HEK293 (cell line): ENCODE data around the gene SRRM4.

ENCODE experiments used
- GLI2 ChIP-seq: fragments of 450-650 bp; formaldehyde crosslinking; IDR thresholded peaks from 2 replicates; pipeline ENCODE4; 2017; ENCODE audit warnings: missing biosample characterization, missing genetic modification characterization, low read depth, borderline replicate concordance
- GLI4 ChIP-seq: fragments of 450-650 bp; formaldehyde crosslinking; IDR thresholded peaks from 2 replicates; pipeline ENCODE4 v1.5.1; 2016; ENCODE audit warnings: missing biosample characterization, missing genetic modification characterization
- GLIS1 ChIP-seq: fragments of 450-650 bp; formaldehyde crosslinking; IDR thresholded peaks from 2 replicates; pipeline ENCODE4 v1.5.1; 2016; ENCODE audit warnings: missing biosample characterization, missing genetic modification characterization
- GLIS2 ChIP-seq: fragments of 450-650 bp; formaldehyde crosslinking; IDR thresholded peaks from 2 replicates; pipeline ENCODE4 v1.5.1; 2016; ENCODE audit warnings: missing biosample characterization, missing genetic modification characterization
- HIC1 ChIP-seq: fragments of 450-650 bp; formaldehyde crosslinking; IDR thresholded peaks from 2 replicates; pipeline ENCODE4 v1.5.1; 2016; ENCODE audit warnings: missing biosample characterization, missing genetic modification characterization
- KLF8 ChIP-seq: fragments of 450-650 bp; formaldehyde crosslinking; IDR thresholded peaks from 2 replicates; pipeline ENCODE4 v1.5.1; 2016; ENCODE audit warnings: missing biosample characterization, missing genetic modification characterization
- PATZ1 ChIP-seq: fragments of 450-650 bp; formaldehyde crosslinking; IDR thresholded peaks from 2 replicates; pipeline ENCODE4 v1.5.1; 2016; ENCODE audit warnings: missing biosample characterization, missing genetic modification characterization
- SP7 ChIP-seq: fragments of 450-650 bp; formaldehyde crosslinking; IDR thresholded peaks from 2 replicates; pipeline ENCODE4 v1.5.1; 2016; ENCODE audit warnings: missing biosample characterization, missing genetic modification characterization
- ZBTB48 ChIP-seq: fragments of 450-650 bp; formaldehyde crosslinking; IDR thresholded peaks from 2 replicates; pipeline ENCODE4 v1.5.1; 2016; ENCODE audit warnings: missing biosample characterization, missing genetic modification characterization
- ZNF169 ChIP-seq: fragments of 450-650 bp; formaldehyde crosslinking; IDR thresholded peaks from 2 replicates; pipeline ENCODE4 v1.5.1; 2016; ENCODE audit warnings: missing biosample characterization, missing genetic modification characterization
- ZNF202 ChIP-seq: fragments of 450-650 bp; formaldehyde crosslinking; IDR thresholded peaks from 2 replicates; pipeline ENCODE4 v1.5.1; 2016; ENCODE audit warnings: missing biosample characterization, missing genetic modification characterization, borderline replicate concordance
- ZNF223 ChIP-seq: fragments of 450-650 bp; formaldehyde crosslinking; IDR thresholded peaks from 2 replicates; pipeline ENCODE4 v1.5.1; 2016; ENCODE audit warnings: missing biosample characterization, missing genetic modification characterization
- ZNF26 ChIP-seq: fragments of 450-650 bp; formaldehyde crosslinking; IDR thresholded peaks from 2 replicates; pipeline ENCODE4 v1.5.1; 2016; ENCODE audit warnings: missing biosample characterization, missing genetic modification characterization
- ZNF266 ChIP-seq: fragments of 450-650 bp; formaldehyde crosslinking; IDR thresholded peaks from 2 replicates; pipeline ENCODE4 v1.5.1; 2016; ENCODE audit warnings: missing biosample characterization, missing genetic modification characterization, low read depth
- ZNF280D ChIP-seq: fragments of 450-650 bp; formaldehyde crosslinking; IDR thresholded peaks from 2 replicates; pipeline ENCODE4 v1.5.1; 2016; ENCODE audit warnings: missing biosample characterization, missing genetic modification characterization
- ZNF398 ChIP-seq: fragments of 450-650 bp; formaldehyde crosslinking; IDR thresholded peaks from 2 replicates; pipeline ENCODE4 v1.5.1; 2017; ENCODE audit warnings: missing biosample characterization, missing genetic modification characterization
- ZNF416 ChIP-seq: fragments of 450-650 bp; formaldehyde crosslinking; IDR thresholded peaks from 2 replicates; pipeline ENCODE4 v1.5.1; 2016; ENCODE audit warnings: missing biosample characterization, missing genetic modification characterization
- ZNF48 ChIP-seq: fragments of 450-650 bp; formaldehyde crosslinking; IDR thresholded peaks from 2 replicates; pipeline ENCODE4 v1.5.1; 2016; ENCODE audit warnings: missing biosample characterization, missing genetic modification characterization
- ZNF501 ChIP-seq: fragments of 450-650 bp; formaldehyde crosslinking; IDR thresholded peaks from 2 replicates; pipeline ENCODE4 v1.5.1; 2016; ENCODE audit warnings: missing biosample characterization, missing genetic modification characterization
- ZNF530 ChIP-seq: fragments of 450-650 bp; formaldehyde crosslinking; IDR thresholded peaks from 2 replicates; pipeline ENCODE4 v1.5.1; 2016; ENCODE audit warnings: low read depth, missing biosample characterization, missing genetic modification characterization
- ZNF610 ChIP-seq: fragments of 450-650 bp; formaldehyde crosslinking; IDR thresholded peaks from 2 replicates; pipeline ENCODE4 v1.5.1; 2016; ENCODE audit warnings: missing biosample characterization, missing genetic modification characterization, borderline replicate concordance
- ZNF624 ChIP-seq: fragments of 450-650 bp; formaldehyde crosslinking; IDR thresholded peaks from 2 replicates; pipeline ENCODE4 v1.5.1; 2017; ENCODE audit warnings: missing biosample characterization, missing genetic modification characterization
- ZNF626 ChIP-seq: fragments of 450-650 bp; sonication (Bioruptor Pico); formaldehyde crosslinking; IDR thresholded peaks from 2 replicates; pipeline ENCODE4 v1.5.1; 2018; ENCODE audit warnings: missing biosample characterization, missing genetic modification characterization, inconsistent platforms
- ZNF639 ChIP-seq: fragments of 450-650 bp; formaldehyde crosslinking; IDR thresholded peaks from 2 replicates; pipeline ENCODE4 v1.5.1; 2016; ENCODE audit warnings: missing biosample characterization, missing genetic modification characterization
- ZNF76 ChIP-seq: fragments of 450-650 bp; formaldehyde crosslinking; IDR thresholded peaks from 2 replicates; pipeline ENCODE4; 2016; ENCODE audit warnings: low read depth, missing biosample characterization, missing genetic modification characterization, borderline replicate concordance
- ZNF768 ChIP-seq: fragments of 450-650 bp; formaldehyde crosslinking; IDR thresholded peaks from 2 replicates; pipeline ENCODE4 v1.5.1; 2018; ENCODE audit warnings: missing biosample characterization, mild to moderate bottlenecking, missing genetic modification characterization
- ZNF777 ChIP-seq: fragments of 450-650 bp; formaldehyde crosslinking; IDR thresholded peaks from 2 replicates; pipeline ENCODE4 v1.5.1; 2017; ENCODE audit warnings: missing biosample characterization, missing genetic modification characterization, borderline replicate concordance
- ZNF843 ChIP-seq: fragments of 450-650 bp; formaldehyde crosslinking; IDR thresholded peaks from 2 replicates; pipeline ENCODE4 v1.5.1; 2016; ENCODE audit warnings: missing biosample characterization, missing genetic modification characterization

The SRRM4 gene

GRCh38 chr12:119178544-119179334 is 197.4 kb downstream of the SRRM4 start, which contains the start of gene HSPB8 (continued):
- TF ChIP-seq ZNF280D (tag by site-specific recombination) (no peak), ZNF398 (tag by site-specific recombination) (peak; percentile 64), ZNF530 (tag by site-specific recombination) (no peak), ZNF843 (no peak), ZNF26 (no peak), ZNF266 (tag by site-specific recombination) (no peak), ZBTB48 (tag by site-specific recombination) (peak; percentile 73), ZNF639 (tag by site-specific recombination) (no peak), ZNF169 (no peak), ZNF76 (tag by site-specific recombination) (no peak), ZNF626 (tag by site-specific recombination) (no peak), ZNF48 (tag by site-specific recombination) (no peak), GLIS1 (0 out of 2 replicates have a peak, but pooled peaks have one; percentile 5), GLI2 (no peak), HIC1 (tag by site-specific recombination) (peak; percentile 50; the same call in 1 of the 2 replicates), GLI4 (tag by site-specific recombination) (no peak), ZNF777 (no peak), SP7 (0 out of 2 replicates have a peak, but pooled peaks have one; percentile 24), ZNF501 (tag by site-specific recombination) (no peak), ZNF416 (tag by site-specific recombination) (no peak), GLIS2 (tag by site-specific recombination) (0 out of 2 replicates have a peak, but pooled peaks have one; percentile 28), ZNF202 (tag by site-specific recombination) (no peak), ZNF768 (tag by site-specific recombination) (no peak), ZNF624 (no peak), KLF8 (tag by site-specific recombination) (no peak), PATZ1 (tag by site-specific recombination) (peak; percentile 39; the same call in 1 of the 2 replicates), ZNF223 (no peak), ZNF610 (tag by site-specific recombination) (no peak)
